NOMO-1 treated with dmso at 0.1 percent for 144 hours (cell line): ENCODE data around the gene KNDC1.
"Not testable (repeated sequence)": the region's sequence is repeated elsewhere in the genome, so short reads cannot be mapped to it uniquely, and the experiment has no call there.

ENCODE experiments used
- DNase-seq: peaks from one replicate; lab custom pipeline; 2025; ENCODE audit not compliant: unreplicated experiment; lab: John Stamatoyannopoulos, UW

KNDC1 gene

GRCh38 chr10:133217800-133218589 is 58.0 kb downstream of the KNDC1 start:
- DNase-seq = no peak

- no peak for DNase-seq
These were observed 58.9 kb downstream of the KNDC1 start for GRCh38 chr10:133218891-133219290.

- no peak for DNase-seq
These were observed 59.8 kb downstream of the KNDC1 start for GRCh38 chr10:133219782-133220181.

- DNase-seq = no peak
These were observed 61.3 kb downstream of the KNDC1 start for GRCh38 chr10:133221331-133221730.

DNA sequence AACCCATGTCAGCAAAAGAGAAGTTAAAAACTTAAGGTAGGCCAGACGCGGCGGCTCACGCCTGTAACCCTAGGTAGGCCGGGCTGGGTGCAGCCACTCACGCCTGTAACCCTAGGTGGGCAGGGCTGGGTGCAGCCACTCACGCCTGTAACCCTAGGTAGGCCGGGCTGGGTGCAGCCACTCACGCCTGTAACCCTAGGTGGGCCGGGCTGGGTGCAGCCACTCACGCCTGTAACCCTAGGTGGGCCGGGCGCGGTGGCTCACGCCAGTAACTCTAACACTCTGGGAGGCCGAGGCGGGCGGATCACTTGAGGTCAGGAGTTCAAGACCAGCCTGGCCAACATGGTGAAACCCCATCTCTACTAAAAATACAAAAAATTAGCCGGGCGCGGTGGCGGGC is 61.7 kb downstream of the KNDC1 start:
- not testable (repeated sequence) for DNase-seq

GRCh38 chr10:133224076-133224475 is 64.1 kb downstream of the KNDC1 start:
- no peak for DNase-seq

- DNase-seq = no peak
These were observed 64.8 kb downstream of the KNDC1 start for GRCh38 chr10:133224756-133225372.

DNA sequence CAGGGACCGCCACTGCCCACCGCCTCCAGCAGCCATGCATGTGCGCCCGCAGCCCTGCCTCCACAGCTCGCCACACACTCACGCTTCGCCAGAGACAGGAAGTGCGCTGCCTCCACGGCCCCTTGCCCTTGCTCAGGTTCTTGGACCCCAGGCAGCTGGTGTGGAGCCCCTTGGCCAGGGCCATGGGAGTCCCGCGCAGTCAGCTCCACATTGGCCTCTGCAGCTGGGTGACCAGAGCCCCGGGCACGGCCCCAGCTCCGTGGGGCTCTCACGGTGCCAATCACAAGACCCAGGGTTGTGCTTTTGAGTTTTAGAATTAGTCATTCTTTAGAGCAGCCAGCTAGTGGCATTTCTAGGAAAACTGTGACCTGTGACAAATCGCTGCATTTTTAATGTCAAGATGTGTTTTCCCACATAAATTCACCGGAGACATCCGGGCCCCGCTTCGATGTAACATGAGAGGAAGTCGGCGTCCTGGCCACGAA is 65.7 kb downstream of the KNDC1 start:
- no peak for DNase-seq

- DNase-seq = no peak
These were observed 66.3 kb downstream of the KNDC1 start for GRCh38 chr10:133226251-133226808.

GRCh38 chr10:133227256-133227655 is 67.2 kb downstream of the KNDC1 start:
- DNase-seq = no peak

GRCh38 chr10:133229265-133230043 is 69.4 kb downstream of the KNDC1 start:
- no peak for DNase-seq

DNA sequence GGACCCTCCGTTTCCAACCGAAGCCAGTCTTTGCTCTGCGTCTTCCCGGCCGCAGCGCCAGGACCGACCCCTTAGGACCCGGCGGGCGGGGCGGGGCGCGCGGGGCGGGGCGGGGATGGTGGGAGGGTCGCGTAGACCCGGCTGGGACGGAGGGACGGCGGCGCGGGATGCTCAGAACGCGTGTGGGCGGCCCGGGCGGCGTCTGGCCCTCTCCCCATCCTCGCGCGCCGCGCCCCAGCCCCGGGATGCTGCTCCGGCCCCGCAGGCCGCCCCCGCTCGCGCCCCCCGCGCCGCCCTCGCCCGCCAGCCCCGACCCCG is 70.0 kb downstream of the KNDC1 start, which contains the start of gene UTF1:
UTF1 (plus strand) TSS at position 174 of the 318 bp plus-strand sequence; CDS start at position 246, 72 bp downstream.
- no peak for DNase-seq

DNA sequence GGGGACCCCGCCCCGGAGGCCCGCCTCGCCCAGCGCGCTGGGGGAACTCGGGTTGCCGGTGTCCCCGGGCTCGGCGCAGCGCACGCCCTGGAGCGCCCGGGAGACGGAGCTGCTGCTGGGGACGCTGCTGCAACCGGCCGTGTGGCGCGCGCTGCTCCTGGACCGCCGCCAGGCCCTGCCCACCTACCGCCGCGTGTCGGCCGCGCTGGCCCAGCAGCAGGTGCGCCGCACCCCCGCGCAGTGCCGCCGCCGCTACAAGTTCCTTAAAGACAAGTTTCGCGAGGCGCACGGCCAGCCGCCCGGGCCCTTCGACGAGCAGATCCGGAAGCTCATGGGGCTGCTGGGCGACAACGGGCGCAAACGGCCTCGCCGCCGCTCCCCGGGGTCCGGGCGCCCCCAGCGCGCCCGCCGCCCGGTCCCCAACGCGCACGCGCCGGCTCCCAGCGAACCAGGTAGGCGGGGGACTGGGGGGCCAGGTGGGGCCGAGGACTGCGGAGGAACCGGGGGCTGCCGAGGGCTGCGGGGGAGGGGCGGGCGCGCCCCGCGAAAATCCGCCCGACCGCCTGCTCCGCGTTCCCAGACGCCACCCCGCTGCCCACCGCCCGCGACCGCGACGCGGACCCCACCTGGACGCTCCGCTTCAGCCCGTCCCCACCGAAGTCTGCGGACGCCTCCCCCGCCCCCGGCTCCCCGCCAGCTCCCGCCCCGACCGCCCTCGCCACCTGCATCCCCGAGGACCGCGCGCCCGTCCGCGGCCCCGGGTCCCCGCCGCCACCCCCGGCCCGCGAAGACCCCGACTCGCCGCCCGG is 70.6 kb downstream of the KNDC1 start:
- DNase-seq = peak; percentile 67

- DNase-seq = no peak
These were observed 71.4 kb downstream of the KNDC1 start for GRCh38 chr10:133231244-133231945.

DNA sequence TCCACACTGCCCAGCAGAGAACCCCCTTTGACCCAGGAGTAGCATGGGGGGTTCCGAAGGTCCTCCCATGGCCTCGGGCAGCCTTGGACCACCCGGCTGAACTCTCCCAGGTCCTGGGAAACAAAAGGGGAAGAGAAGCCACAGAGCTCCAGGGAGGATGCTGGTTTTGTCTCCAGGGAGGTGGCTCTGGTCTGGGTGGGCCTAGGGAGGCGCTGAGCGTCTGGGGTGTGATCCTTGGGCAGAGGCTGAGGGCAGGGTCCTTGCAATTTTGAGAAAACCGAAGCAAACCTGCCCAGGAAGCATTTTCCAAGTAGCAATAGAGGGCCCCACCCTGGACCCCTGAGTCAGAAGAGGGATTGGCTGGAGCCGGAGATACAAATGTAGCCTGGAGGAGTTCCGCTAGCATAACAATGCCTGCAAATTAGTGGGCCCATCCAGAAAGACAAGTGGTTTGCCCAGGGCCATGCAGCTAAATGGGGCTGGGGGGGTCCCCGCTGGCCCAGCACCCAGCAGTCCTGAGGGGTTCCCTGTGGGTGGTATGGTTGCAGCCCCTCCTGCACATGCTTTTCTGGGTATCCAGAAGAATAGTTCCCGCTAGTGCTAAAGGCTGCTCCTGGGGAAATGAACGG is 72.0 kb downstream of the KNDC1 start:
- DNase-seq = no peak

GRCh38 chr10:133234796-133235195 is 74.8 kb downstream of the KNDC1 start:
- not testable (repeated sequence) for DNase-seq

DNA sequence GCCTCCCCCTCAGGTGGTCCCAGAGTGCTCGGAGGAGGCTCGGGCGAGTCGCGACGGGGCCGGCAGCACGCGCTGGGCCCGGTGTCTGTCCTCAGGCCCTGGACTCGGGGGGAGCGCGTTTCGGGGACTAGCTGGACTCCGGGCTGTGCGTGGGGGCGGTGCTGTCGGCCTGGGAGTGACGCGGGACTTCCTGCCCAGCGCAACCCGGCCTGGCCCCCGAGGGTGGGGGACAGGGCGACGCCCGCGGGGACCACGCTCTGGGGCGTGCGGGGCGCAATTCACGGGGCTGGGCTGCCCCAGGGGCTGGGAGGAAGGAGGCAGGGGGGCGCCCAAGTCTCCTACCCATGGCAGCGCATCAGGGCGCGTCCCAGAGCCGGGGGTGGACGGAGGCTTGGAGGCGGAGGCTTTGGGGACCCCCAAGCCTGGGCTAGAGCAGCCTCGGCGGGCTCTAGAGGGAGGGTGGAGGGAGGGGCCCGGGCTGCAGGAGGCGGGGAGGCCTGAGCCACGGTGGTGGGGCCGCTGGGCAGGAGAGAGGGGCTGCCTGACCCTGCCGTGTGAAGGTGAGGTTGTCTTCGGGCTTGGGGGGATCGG is 75.3 kb downstream of the KNDC1 start:
- no peak for DNase-seq

- DNase-seq = no peak
These were observed 75.9 kb downstream of the KNDC1 start for GRCh38 chr10:133235932-133236331.
